NCI-H82 (cell line): ENCODE measurements around the gene WHRN.

Experiments used
- DNase-seq: peaks from one replicate; lab custom pipeline; 2025; lab: John Stamatoyannopoulos, UW

WHRN gene

DNA sequence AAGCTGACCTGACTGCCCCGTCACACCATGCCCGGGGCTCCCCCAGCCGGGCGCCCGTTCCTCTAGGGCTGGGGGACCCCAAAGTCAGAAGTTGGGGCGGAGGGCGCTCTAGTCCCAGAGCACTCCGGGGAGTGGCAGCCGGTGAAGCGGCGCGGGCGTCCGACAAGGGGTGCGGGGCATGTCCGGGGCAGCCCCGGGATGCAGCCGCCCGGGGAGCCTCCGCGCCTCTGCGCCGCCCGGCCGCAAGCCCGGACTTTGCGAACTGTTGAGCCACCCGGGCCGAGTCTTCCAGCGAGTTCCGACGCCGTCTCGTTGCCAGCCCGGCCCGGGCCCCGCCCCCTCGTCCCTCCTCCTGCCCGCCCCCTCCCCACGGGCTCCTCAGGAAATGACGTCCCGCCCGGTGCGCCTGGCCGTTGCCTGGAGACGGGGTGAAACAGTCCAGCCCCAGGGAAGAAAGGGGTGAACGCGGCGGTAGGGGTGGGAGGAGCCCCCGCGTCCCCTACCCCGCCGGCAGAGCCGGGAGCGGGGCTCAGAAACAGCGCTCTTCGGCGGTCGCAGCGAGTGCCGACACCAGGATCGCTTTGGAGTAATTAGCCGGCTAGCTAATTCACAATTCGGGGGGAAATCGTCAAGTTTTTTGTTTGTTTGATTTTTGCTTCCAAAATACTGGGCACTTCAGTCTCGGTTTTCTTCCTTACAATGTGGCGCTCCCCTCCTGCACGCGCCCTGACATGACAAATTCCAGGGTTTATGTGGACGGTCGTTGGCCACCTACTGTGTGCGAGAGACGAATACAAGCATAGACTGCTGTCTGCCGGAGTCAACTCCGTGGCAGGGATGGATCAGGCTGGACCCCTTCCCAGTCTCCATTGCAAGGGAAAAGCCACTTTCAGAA is at the start of gene WHRN:
WHRN (minus strand) TSS at position 287 of the 895 bp plus-strand sequence. CDS start 672 bp downstream, outside the sequence.
- DNase-seq = peak; percentile 89

DNA sequence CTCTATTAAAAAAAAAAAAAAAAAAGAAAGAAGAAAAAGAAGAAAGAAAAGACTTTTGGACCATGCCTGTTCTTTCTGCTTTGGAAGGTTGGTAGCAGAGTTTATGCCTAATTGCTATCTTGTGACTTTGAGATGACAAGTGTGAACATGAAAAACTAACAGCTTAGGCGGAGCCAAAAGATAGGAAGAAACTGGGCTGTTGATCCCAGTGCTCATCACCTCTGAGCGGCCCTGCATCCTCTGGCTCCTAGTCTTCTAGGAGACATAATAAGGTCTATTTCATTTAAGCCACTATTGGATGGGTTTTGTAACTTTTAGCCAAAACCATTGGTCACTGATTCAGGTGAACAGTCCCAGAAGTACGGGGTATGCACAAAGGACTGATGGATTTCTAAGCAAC is 47.9 kb upstream of the WHRN start:
- no peak for DNase-seq

DNA sequence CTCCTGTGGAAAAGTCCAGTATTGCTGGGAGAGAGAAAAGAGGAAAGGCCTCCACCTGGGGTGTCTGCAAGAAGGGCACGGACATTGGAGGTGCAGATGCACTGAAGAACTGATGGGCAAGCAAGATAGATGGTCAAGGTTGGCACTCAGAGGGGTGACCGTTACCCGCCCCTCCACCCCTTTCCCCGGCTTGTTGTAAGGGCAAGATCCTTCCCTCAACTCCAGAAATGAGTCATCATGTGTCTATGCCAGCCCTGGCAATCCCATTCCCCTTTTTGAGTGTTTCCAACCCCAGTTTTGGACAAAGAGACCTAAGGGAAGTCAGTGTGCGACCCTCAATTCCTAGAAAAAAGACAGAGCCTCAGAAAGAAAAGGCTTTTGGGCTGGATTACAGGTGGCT is 47.4 kb upstream of the WHRN start:
- DNase-seq = no peak

DNA sequence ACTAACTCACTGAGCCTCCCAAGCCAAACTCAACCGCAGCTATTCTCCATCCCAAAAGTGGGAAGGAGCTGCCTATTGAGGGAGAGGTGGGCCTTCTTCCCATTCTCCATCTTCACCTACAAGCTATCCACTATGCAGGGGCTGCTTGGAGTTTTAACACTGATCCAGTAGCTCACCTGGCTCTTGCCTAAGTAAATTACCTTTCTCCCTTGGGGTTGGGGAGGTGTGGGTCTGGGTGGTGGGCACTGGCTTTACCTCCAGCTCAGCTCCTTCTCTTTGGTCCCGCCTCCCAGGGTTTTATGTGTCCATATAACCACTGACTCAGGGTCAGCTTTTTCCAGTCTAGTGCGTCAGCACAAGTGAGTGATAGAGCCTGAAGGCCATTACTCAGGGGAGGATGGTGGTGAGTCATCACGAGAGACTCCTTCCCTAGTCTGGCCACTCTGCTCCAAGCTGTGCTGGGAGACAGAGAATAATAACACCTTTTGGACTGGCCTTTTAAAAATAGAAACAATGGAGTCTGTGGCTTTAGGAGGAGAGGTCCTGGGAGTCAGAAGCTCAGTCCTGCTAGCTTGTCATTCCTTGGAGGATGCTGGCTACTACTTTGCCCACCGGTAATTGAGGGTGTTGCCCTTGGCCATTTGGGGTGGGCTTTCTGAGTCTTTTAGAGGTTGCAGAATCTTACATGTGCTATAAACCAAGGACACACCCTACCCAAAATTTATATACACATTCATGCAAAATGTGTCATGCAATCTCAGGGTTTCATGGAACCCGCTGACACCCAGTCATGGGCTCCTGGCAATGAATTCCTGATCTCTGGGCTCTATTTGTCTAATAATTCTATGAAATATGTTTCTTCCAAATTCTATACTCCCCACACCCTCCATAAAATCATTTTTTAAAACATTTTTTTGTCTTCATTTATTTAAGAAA is 46.7 kb upstream of the WHRN start:
- DNase-seq = no peak

DNA sequence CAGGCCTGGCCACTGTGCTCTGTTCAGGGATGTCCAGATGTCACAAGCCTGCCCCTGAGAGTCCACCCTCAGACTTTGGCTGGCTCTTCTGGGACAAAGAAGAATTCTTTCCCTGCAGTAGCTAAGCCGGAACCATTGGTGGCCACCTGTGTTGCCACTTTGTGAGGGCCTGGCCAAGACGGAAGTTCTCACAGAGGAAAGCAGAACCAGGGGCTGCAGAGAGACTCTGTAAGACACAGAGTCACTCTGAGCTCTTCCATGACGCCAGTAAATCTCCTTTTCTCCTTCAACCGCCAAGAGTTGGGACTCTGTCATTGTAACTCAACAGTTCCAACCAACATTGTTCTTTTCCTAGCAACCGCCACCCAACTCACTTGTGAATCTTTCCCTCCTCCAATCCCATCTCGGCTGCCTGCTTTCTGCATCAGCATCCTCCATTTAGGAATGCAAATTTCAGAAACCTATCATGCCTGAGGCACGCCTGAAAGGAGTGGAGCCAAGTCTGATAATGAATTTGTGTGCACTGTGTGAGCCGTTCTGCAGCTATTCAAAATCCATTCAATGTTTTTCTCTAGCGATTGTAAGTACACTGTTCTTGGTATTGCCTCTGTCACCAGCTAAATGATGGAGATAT is 44.5 kb upstream of the WHRN start:
- no peak for DNase-seq

DNA sequence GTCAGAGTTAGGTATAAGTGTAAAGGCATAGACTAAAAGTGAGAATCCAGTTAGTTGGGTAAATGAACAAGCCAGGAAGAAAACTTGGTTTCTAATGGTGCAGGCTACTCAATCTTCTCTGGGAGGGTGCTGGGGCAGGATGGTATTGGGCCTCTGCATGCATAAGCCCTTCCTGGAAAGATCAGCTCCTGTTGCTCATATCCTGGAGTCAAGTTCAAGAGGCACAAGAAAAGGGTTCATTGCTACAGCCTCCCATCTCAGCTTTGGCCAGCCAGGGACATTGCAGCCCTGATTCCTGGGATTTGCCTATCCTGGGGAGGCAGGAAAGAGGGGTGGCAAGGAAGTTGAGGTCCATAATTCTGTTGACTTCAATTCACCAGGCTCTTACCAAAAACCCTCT is 41.6 kb upstream of the WHRN start:
- no peak for DNase-seq

DNA sequence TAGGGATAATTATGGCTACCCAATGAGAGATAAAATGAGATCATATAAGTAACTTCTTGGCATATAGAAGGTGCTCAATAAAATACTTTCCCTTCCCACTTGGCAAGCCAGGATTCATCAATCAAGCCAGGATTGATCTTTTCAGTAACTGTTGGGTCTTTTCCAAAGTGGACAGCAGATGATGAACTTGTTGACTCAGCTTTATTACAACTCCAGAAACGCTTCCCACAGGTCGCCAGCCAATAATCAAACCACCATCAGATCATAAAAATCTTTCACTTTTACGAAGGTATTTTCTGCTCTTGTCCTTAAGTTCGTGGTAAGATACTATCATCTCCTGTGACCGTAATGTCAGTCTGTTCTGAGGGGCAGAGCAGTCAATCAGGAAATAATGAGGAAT is 39.8 kb upstream of the WHRN start:
- DNase-seq = no peak

DNA sequence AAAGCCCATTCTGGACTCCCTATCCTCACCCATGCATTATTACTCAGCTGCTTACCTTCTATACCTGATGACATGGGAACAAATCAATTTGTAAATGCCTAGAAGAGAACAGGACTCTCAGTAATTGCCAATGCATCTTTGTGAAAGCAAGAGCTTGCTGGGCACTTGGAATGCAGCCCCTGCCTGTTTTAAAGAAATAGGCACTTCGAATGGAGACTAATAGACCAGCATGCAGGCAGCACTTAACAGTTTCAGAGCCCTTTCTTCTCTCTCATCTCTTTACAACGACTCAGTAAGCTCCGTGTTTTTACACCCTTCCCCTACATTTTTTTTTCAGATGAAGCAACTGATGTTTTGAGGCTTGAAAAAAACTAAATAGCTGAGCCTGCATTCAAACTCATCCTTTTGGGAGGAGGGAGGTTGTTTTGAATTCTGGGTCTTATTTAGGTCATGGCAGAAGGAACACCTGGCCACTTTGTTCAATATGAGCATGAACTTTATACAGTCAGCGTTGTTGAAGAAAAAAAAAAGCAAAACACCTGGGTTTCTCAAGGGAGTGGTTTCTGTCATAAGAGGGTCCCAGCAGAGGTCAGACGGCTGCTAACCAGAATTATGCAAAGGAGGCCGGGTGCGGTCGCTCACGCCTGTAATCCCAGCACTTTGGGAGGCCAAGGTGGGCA is 34.6 kb upstream of the WHRN start:
- no peak for DNase-seq

DNA sequence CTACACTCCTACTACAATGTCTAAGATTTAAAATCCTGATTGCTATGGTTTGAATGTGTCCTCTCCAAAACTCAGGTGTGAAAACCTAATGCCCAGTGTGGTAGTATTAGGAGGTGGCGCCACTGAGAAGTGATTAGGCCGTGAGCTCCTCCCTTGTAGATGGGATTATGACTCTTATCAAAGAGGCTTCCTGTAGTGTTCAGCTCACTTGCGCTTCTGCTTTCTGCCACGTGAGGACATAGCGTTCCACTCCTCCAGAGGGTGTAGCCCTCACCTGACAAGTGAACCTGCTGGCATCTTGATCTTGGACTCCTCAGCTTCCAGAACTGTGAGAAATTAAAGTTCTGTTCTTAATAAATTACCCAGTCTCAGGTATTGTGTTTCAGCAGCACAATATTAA is 33.0 kb upstream of the WHRN start:
- peak; percentile 83 for DNase-seq

DNA sequence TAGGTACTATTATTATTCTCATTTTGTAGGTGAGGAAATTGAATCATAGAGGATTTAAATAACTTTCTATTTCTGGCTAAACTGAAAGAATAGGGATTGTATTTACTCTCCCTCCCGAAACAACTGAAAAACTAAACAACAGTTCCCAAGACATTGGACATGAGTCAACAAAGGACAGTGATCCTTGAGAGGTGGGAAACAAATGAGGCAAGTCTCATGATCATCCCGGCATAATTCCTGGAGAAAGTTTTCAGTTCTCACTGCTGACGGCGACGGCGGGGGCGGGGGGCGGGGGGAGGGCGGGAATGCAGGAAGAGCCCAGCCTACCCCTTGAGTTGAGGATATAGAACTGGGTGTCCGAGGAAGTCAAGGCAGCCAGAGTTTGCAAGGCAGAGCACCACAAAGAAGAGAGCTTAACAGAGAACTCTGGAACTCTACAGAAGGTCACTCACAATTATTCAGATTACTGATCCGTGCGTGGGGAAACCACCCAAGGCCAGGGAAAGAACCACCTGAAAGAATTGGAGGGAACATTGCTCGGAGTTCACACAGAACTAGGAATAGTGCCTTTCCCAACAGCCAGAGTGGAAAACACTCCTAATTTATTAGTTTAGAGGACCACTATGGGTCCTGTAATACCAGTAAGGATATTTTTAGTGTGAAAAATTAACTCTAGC is 27.4 kb upstream of the WHRN start:
- no peak for DNase-seq

DNA sequence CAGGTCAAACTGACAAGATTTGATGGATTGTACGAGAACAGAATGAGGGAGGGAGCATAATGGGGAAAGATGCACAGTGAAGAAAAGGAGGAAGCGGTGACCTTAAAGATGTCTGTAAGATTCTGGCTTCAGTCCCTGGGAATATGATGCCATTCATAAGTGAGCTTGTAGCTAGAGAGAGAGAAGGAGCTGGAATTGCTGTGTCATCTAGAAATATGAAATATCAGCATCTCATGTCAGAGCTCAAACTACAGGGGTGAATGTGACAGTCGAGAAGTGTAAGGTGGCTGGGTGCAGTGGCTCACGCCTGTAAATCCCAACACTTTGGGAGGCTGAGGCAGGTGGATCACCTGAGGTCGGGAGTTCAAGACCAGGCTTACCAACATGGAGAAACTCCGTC is 24.0 kb upstream of the WHRN start:
- no peak for DNase-seq

DNA sequence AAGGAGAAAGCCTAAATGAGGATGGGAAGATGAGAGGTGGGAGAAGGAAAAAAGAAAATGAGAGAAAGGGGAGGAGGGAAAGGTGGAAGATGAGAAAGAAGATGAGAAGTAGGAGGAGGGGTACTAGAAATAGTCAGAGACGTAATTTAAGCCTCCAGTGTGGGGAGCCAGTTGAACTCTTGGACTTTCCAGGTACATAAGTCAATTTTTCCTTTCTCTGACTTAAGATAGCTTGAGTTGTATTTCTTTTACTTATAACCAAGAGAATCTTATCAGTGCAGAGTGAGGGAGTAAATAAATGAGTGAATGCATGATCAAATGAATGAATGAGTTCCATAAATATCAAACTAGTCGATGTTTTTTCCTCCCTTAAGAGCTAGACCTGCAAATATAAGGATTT is 21.5 kb upstream of the WHRN start:
- no peak for DNase-seq

DNA sequence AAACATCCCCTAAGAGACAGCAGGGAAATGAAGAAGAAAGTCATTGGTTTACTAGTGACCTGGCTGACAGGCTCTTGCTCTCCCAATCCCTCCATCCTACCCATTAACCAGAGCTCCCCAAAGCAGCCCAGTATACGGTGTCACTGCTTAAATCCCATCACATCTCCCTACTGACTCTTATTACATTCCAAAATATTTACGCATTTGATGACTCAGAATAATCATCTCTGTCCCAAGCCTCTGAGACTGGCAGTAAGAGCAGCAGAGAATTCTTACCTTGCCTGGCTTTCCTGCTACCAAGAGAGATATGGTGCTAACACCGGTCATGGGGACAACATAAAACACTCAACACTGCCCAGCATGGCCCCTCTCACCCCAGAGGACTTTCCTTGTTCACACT is 20.2 kb upstream of the WHRN start:
- DNase-seq = no peak

DNA sequence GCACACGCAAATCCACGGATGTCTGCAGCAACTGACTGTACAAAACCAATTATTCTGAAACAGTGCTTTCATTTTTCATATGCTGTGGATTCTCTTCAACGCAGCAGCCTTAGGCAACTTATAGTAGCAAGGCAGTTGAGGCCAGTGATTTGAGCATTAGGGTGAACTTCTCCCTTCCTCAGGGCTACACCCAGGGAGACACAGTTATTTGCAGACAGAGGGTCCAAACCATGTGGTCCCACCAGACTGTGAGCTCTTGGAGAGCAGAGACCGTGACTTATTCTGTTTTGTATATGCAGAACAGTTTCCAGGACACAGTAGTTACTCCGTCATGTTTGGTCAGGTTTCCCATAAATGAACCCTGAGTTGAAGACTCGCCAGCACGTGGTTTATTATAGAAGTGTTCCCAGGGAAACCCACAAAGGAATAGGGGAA is 19.0 kb upstream of the WHRN start:
- no peak for DNase-seq

DNA sequence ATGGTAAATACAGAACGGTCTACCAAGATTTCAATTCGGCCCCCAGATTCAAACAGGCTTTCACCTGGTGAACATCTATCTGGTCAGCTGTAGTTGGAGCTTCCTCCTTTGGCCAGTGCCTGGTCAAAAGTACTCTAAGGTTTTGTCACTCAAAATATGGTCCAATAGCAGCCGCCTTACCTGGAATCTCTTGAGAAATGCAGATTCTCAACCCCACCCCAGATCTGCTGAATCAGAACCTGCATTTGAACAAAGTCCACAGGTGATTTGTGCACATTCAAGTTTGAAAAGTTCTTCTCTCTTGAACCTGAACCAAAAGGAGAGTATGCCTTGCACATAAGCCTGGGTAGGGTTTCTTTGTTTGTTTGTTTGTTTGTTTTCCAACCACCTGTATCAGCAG is 17.6 kb upstream of the WHRN start:
- no peak for DNase-seq

DNA sequence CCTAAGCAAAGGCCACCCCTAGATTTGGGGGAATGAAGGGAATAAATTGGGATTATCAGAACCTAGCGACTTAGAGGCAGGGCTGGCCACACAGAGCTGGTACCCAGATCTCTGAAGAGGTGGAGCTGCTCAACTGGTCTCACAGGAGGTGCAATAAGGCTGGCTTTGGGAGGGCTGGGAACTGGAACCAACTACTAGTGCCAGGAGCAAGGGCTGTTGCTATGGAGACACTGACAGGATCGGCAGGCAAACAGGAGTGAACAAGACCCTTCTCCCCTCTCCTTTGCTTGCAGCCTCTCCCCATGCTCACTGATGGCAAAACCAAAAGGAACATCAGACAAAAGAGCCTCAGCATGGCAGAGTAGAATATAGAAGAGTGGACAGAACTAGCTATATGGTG is 17.0 kb upstream of the WHRN start:
- no peak for DNase-seq

DNA sequence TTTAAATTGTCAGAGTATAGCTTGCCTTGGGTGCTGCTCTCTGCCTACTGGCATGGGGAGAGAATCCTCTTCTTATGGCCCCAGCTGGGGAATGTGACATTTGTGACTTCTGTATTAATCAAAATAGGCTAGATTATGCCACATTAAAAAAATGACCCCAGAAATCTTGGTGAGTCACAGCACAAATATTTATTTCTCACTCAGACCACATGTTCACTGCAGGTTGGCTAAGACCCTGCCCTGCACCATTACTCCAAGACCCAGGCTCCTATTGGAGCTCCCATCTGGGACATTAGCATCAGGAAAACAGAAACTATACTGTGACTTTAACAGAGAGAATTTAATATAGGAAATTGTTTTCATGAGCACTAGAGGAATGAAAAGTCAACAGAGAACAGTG is 16.6 kb upstream of the WHRN start:
- DNase-seq = no peak

DNA sequence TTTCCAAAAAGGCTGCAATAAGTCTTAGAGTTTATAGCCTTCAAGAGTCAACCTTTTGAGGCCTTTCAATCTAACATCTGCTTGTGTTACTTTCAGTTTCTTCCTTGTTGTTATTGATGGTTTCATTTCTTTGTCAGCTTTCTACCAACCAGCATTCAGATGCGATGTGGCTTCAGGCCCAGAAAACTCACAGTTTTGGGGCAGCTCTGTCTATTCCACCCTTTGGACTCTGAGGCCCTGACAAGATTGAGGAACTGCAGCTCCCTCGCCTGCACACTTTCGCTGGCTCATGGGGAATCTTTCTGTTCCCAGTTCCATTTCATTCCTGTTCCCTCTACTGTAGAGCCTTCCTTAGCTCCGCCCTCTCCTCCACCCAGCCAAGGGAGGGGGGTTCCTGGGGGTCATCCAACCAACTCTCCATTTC is 13.3 kb upstream of the WHRN start:
- no peak for DNase-seq

DNA sequence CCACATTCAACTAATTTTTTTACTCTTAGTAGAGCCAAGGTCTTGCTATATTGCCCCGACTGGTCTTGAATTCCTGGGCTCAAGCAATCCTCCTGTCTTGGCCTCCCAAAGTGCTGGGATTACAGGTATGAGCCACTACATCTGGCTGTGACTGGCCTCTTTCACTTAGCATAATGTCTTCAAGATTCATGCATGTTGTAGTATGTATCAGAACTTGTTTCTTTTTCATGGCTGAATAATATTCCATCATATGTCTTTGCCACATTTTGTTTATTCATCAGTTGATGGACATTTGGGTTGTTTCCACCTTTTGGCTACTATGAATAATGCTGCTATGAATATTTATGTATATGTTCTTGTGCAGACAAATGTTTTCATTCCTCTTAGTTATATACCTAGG is 12.8 kb upstream of the WHRN start:
- no peak for DNase-seq

DNA sequence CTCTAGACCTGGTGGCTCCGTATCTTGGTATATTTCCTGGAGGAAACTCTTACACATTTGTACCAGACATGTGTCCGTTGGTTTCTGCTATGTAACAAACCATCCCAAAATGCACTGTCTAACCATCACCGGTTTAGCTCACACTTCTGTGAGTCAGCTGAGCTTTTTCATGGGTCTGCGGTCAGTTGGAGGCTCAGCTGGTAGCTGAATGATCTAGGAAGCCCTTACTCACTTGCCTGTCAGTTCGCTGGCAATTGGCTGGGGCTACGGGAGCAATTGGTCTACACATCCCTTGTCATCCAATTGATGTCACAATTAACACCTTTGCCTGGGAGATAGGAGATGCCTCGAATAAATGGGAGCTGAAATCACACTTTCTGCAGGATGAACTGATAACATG is 11.6 kb upstream of the WHRN start:
- no peak for DNase-seq

DNA sequence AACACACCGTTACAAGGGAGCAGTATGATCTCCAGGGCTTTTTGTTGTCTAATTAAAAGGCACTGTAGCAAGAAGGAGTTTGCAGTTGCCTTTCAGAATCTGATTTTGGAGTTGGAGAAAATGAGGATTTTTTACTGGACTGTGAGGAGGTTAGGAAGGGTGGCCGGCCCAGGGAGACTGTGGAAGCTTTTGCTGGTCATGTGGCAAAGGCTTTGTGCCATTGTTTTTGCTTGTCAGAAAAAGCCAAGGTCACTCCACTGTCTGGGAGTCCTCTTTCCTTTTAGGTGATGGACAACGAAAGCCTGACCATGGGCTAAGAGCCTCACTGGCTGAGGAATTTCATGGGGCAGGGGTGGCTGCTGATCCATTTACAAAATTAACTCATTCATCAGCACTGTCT is 10.3 kb upstream of the WHRN start:
- DNase-seq = no peak

DNA sequence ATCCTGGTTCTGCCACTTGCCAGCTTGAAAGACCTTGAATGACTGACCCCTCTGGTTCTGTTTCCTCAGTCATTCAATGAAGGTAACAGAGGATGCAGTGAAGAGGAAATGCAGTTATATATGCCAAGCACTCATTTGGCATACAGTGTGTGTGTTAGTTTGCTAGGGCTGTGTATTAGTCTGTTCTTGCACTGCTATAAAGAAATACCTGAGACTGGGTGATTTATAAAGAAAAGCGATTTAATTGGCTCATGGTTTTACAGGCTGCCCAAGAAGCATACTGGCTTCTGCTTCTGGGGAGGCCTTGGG is 8.6 kb upstream of the WHRN start:
- DNase-seq = no peak
